GM12878 (cell line): Measurements from ENCODE around the gene RPL19. TPM values are rescaled to one million over a fixed set of nuclear protein-coding genes. Genes with fewer than 3 reads are reported as not detected.

Experiments used
- ATF3 ChIP-seq: IDR thresholded peaks from 2 replicates; pipeline ENCODE4 v1.6.1; 2011; ENCODE audit warnings: low read depth, mild to moderate bottlenecking, low read length, moderate library complexity, borderline replicate concordance; ENCODE audit errors: extremely low read depth
- FOXM1 ChIP-seq: IDR thresholded peaks from 2 replicates; pipeline ENCODE4 v1.6.1; 2012; ENCODE audit warnings: low read depth, mild to moderate bottlenecking, inconsistent platforms, low read length, moderate library complexity
- MTA3 ChIP-seq: IDR thresholded peaks from 2 replicates; pipeline ENCODE4 v1.6.1; 2012; ENCODE audit warnings: low read length, inconsistent platforms, borderline replicate concordance
- NFXL1 ChIP-seq: fragments of 450-650 bp; IDR thresholded peaks from 2 replicates; pipeline ENCODE4 v1.6.1; 2017; ENCODE audit warnings: antibody characterized with exemption, mild to moderate bottlenecking, borderline replicate concordance
- NRF1 ChIP-seq: conservative IDR thresholded peaks from 2 replicates; pipeline ENCODE4 v1.6.1; 2011; ENCODE audit warnings: mild to moderate bottlenecking, low read depth, low read length, improper control_type of control experiment
- POLR2AphosphoS2 ChIP-seq: IDR thresholded peaks from 2 replicates; pipeline ENCODE4 v1.6.1; 2011; ENCODE audit warnings: low read depth, mild to moderate bottlenecking, low read length, improper control_type of control experiment, moderate library complexity
- SPI1 ChIP-seq: IDR thresholded peaks from 2 replicates; pipeline ENCODE4 v1.6.1; 2011; ENCODE audit warnings: low read depth, mild to moderate bottlenecking, low read length, moderate library complexity, borderline replicate concordance; ENCODE audit not compliant: insufficient read depth
- SREBF2 ChIP-seq: IDR thresholded peaks from 2 replicates; pipeline ENCODE4 v1.6.1; 2012; ENCODE audit warnings: mild to moderate bottlenecking, low read length
- USF1 ChIP-seq: IDR thresholded peaks from 2 replicates; pipeline ENCODE4 v1.6.1; 2011; ENCODE audit warnings: borderline replicate concordance, low read depth, mild to moderate bottlenecking, moderate library complexity, mixed read lengths, low read length; ENCODE audit not compliant: insufficient read depth; ENCODE audit errors: extremely low read length
- polyA plus RNA-seq, 11 experiments: library from polyadenylated mRNA; depleted of rRNA in 4 of 11; unstranded in 6 of 11; stranded (reverse) in 5 of 11; fragments of >200 nt; fragmentation: Nextera tagmentation in 4 of 11; fragmentation: Illumina TruSeq in 1 of 11; extraction: Ambion mirVana in 4 of 11; extraction: Trizol in 1 of 11; gene quantifications; 1 replicate in 1 of 11; 2 replicates in 10 of 11; pipeline versions ENCODE4 v1.2.1 to v1.2.3, GENCODE V29; 2011 to 2016; ENCODE audit warnings: inconsistent platforms in 2 of 11, missing spikeins in 2 of 11, low read depth in 1 of 11
- total RNA-seq, 4 experiments: library from RNA; depleted of rRNA in 3 of 4; stranded (reverse); fragments of >200 nt in 3 of 4; fragmentation: Illumina TruSeq in 1 of 4; extraction: Trizol in 1 of 4; gene quantifications; 2 replicates each; pipeline versions ENCODE4 v1.2.1 to v1.2.3, GENCODE V29; 2013 to 2021
- TF ChIP-seq, protein P1 (sequence below): fragments of 450-650 bp; formaldehyde crosslinking; IDR thresholded peaks from 2 replicates; pipeline ENCODE4 v1.4.0; 2020; ENCODE audit warnings: mild to moderate bottlenecking, moderate library complexity
- TF ChIP-seq, protein P2 (sequence below): IDR thresholded peaks from 2 replicates; pipeline ENCODE4 v1.6.1; 2012; ENCODE audit warnings: low read depth, low read length, improper control_type of control experiment
- TF ChIP-seq, protein P3 (sequence below): IDR thresholded peaks from 2 replicates; pipeline ENCODE4 v1.6.1; 2011; ENCODE audit warnings: low read depth, low read length, improper control_type of control experiment, borderline replicate concordance

The RPL19 gene
- total and polyA plus RNA-seq, 10 of the 15 experiments (the other 5 are each of a cell fraction or from before 2014, with no cell fraction given): 1,862 to 5,536 (median 3,836) TPM

GRCh38 chr17:39199820-39200069 lies 338 bp upstream of the RPL19 start (continued):
- TF ChIP-seq USF1: peak; percentile 84
- TF ChIP-seq FOXM1: no peak; the same call in 1 of the 2 replicates
- TF ChIP-seq NFXL1: no peak
- TF ChIP-seq, protein P1, sequence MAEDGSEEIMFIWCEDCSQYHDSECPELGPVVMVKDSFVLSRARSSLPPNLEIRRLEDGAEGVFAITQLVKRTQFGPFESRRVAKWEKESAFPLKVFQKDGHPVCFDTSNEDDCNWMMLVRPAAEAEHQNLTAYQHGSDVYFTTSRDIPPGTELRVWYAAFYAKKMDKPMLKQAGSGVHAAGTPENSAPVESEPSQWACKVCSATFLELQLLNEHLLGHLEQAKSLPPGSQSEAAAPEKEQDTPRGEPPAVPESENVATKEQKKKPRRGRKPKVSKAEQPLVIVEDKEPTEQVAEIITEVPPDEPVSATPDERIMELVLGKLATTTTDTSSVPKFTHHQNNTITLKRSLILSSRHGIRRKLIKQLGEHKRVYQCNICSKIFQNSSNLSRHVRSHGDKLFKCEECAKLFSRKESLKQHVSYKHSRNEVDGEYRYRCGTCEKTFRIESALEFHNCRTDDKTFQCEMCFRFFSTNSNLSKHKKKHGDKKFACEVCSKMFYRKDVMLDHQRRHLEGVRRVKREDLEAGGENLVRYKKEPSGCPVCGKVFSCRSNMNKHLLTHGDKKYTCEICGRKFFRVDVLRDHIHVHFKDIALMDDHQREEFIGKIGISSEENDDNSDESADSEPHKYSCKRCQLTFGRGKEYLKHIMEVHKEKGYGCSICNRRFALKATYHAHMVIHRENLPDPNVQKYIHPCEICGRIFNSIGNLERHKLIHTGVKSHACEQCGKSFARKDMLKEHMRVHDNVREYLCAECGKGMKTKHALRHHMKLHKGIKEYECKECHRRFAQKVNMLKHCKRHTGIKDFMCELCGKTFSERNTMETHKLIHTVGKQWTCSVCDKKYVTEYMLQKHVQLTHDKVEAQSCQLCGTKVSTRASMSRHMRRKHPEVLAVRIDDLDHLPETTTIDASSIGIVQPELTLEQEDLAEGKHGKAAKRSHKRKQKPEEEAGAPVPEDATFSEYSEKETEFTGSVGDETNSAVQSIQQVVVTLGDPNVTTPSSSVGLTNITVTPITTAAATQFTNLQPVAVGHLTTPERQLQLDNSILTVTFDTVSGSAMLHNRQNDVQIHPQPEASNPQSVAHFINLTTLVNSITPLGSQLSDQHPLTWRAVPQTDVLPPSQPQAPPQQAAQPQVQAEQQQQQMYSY (CRISPR knock-in tag): no peak
- 0 out of 2 replicates have a peak, but pooled peaks have one; percentile 31 for TF ChIP-seq POLR2AphosphoS2
- 0 out of 2 replicates have a peak, but pooled peaks have one; percentile 41 for TF ChIP-seq MTA3
- TF ChIP-seq, protein P2, sequence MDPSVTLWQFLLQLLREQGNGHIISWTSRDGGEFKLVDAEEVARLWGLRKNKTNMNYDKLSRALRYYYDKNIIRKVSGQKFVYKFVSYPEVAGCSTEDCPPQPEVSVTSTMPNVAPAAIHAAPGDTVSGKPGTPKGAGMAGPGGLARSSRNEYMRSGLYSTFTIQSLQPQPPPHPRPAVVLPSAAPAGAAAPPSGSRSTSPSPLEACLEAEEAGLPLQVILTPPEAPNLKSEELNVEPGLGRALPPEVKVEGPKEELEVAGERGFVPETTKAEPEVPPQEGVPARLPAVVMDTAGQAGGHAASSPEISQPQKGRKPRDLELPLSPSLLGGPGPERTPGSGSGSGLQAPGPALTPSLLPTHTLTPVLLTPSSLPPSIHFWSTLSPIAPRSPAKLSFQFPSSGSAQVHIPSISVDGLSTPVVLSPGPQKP: peak; percentile 85
- peak; percentile 90 for TF ChIP-seq ATF3
- no peak for TF ChIP-seq SREBF2
- 0 out of 2 replicates have a peak, but pooled peaks have one; percentile 13 for TF ChIP-seq SPI1
- TF ChIP-seq NRF1: peak; percentile 95
- TF ChIP-seq, protein P3, sequence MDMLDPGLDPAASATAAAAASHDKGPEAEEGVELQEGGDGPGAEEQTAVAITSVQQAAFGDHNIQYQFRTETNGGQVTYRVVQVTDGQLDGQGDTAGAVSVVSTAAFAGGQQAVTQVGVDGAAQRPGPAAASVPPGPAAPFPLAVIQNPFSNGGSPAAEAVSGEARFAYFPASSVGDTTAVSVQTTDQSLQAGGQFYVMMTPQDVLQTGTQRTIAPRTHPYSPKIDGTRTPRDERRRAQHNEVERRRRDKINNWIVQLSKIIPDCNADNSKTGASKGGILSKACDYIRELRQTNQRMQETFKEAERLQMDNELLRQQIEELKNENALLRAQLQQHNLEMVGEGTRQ: peak; percentile 85
